HG02884 (cell line): ENCODE results near the gene IER2.

Source experiments
- ATAC-seq: cut with Tn5 transposase; IDR thresholded peaks from one replicate; pipeline ENCODE4 v1.9.1; 2021; ENCODE audit warnings: mild to moderate bottlenecking, moderate library complexity; ENCODE audit not compliant: unreplicated experiment

IER2 gene

GRCh38 chr19:13118424-13119193 is 31.6 kb upstream of the IER2 start:
- peak; percentile 3 for ATAC-seq

GRCh38 chr19:13119627-13120026 is 30.6 kb upstream of the IER2 start:
- ATAC-seq: no peak

- no peak for ATAC-seq
Measured at GRCh38 chr19:13120031-13120430, 30.2 kb upstream of the IER2 start.

GRCh38 chr19:13120817-13121216 is 29.4 kb upstream of the IER2 start:
- no peak for ATAC-seq

GRCh38 chr19:13121551-13122274 is 28.5 kb upstream of the IER2 start:
- no peak for ATAC-seq

- ATAC-seq: no peak
Measured at GRCh38 chr19:13122275-13122878, 27.8 kb upstream of the IER2 start.

- no peak for ATAC-seq
Measured at GRCh38 chr19:13122980-13123957, 26.9 kb upstream of the IER2 start.

GRCh38 chr19:13127051-13127450 is 23.2 kb upstream of the IER2 start:
- ATAC-seq: no peak

- ATAC-seq: no peak
Measured at GRCh38 chr19:13127811-13128575, 22.2 kb upstream of the IER2 start.

- no peak for ATAC-seq
Measured at GRCh38 chr19:13128583-13128982, 21.6 kb upstream of the IER2 start.

GRCh38 chr19:13129384-13129783 is 20.8 kb upstream of the IER2 start:
- no peak for ATAC-seq

GRCh38 chr19:13130886-13131490 is 19.2 kb upstream of the IER2 start:
- ATAC-seq: no peak

- no peak for ATAC-seq
Measured at GRCh38 chr19:13132471-13133180, 17.6 kb upstream of the IER2 start.

- no peak for ATAC-seq
Measured at GRCh38 chr19:13133241-13133870, 16.9 kb upstream of the IER2 start.

GRCh38 chr19:13134626-13135025 is 15.6 kb upstream of the IER2 start:
- no peak for ATAC-seq

- no peak for ATAC-seq
Measured at GRCh38 chr19:13135068-13136062, 14.8 kb upstream of the IER2 start.

GRCh38 chr19:13137290-13137794 is 12.9 kb upstream of the IER2 start:
- ATAC-seq: no peak
